Activated T-cell treated with anti-CD3 and anti-CD28 coated beads, Interleukin-2, amount 50 U/mL, for 24 hours (primary cell): ENCODE measurements around the gene PKD2.
A peak's percentile ranks its signal among the peaks of the same experiment; 100 is the strongest.

Source experiments
- DNase-seq: peaks from one replicate; pipeline ENCODE4 v3.0.0-alpha.2; 2020
- H3K27ac Mint-ChIP-seq: 2 replicates; pipeline ENCODE4 v1.8.0; 2020; ENCODE audit warnings: mild to moderate bottlenecking, mixed read lengths
- H3K27me3 Mint-ChIP-seq: 2 replicates; pipeline ENCODE4 v1.8.0; 2020; ENCODE audit warnings: mixed read lengths
- H3K36me3 Mint-ChIP-seq: 2 replicates; pipeline ENCODE4 v1.8.0; 2020; ENCODE audit warnings: low read depth, mixed read lengths
- H3K4me1 Mint-ChIP-seq: 2 replicates; pipeline ENCODE4 v1.8.0; 2020; ENCODE audit warnings: low read depth, mixed read lengths
- H3K4me3 Mint-ChIP-seq: 2 replicates; pipeline ENCODE4 v1.8.0; 2020; ENCODE audit warnings: mild to moderate bottlenecking, moderate library complexity, mixed read lengths
- H3K9me3 Mint-ChIP-seq: 2 replicates; pipeline ENCODE4 v1.8.0; 2020; ENCODE audit warnings: mixed read lengths

PKD2 gene

DNA sequence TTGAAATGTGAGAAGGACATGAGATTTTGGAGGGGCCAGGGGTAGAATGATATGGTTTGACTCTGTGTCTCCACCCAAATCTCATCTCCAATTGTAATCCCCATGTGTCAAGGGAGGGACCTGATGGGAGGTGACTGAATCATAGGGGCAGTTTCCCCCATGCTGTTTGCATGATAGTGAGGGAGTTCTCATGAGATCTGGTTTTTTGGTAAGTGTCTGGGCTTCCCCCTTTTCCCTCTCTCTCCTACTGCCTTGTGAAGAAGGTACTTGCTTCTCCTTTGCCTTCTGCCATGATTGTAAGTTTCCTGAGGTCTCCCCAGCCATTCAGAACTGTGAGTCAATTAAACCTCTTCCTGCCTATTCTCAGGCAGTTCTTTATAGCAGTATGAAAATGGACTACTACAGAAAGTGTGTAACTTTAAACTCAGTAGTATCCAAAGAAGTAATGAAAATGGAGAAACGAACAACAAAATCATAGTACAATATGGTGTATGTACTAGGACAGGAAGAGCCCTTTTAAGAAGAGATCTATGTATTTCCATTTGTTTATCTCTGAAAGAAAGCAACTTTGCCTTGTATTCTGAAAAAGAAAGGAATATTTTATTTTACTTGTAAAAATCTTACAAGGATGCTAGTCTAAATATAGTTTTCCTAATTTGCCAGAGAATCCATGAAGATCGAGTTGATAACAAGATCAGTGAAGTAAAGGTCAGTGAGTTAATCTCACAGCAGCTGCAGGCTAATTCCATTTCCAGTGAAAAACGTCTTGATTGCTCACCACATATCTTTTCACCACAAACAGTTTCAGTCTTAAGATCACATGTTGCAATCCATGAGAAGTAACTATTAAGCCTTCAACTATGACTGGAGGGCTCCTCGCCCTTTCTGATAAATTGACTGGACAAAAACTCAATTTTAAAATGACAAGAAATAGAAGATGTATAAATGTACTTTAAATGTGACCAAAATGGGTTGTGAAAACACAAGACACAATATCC, 20.5 kb downstream of the PKD2 start:
- Mint-ChIP-seq H3K9me3 (peaks cover 18% of the 10 kb centered on the region), H3K27me3 (no peaks in the 10 kb centered on the region), H3K27ac (peak overlapping the region; percentile 80), H3K4me1 (peaks cover 25% of the 10 kb centered on the region), H3K36me3 (peaks cover 57% of the 10 kb centered on the region), H3K4me3 (no peak overlapping the region)
- no peak for DNase-seq

DNA sequence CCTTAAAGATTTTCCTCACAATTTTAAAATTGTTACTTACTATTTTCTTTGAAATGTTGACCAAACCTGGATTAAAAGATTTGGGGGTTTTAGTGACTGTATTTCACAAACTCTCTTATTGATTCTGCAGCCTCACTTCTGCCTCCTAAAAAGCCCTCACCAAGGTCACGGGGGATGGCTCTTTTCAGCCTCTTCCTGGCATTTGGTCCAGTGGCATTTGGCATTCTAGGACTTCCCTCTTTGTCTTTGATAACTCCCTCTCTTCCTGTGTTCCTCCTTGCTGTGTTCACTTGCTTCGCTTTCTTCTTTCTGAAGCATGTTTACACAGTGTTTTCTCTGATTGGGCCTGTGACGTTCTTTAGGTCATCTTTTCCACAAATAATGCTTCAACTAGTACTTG, 21.5 kb downstream of the PKD2 start:
- Mint-ChIP-seq H3K36me3 (peaks cover 48% of the 10 kb centered on the region), H3K27ac (peak overlapping the region; percentile 16), H3K4me3 (no peak overlapping the region), H3K9me3 (peaks cover 18% of the 10 kb centered on the region), H3K4me1 (peaks cover 25% of the 10 kb centered on the region), H3K27me3 (no peaks in the 10 kb centered on the region)
- no peak for DNase-seq

GRCh38 chr4:88029556-88029955, 22.1 kb downstream of the PKD2 start:
- no peak for DNase-seq
- Mint-ChIP-seq H3K9me3 (peaks cover 18% of the 10 kb centered on the region), H3K36me3 (peaks cover 44% of the 10 kb centered on the region), H3K27ac (peak overlapping the region; percentile 3), H3K4me3 (no peak overlapping the region), H3K27me3 (no peaks in the 10 kb centered on the region), H3K4me1 (peaks cover 25% of the 10 kb centered on the region)

- no peak for DNase-seq
- peaks cover 17% of the 10 kb centered on the region for H3K9me3 Mint-ChIP-seq
- H3K4me1 Mint-ChIP-seq: peaks cover 25% of the 10 kb centered on the region
- H3K27me3 Mint-ChIP-seq: no peaks in the 10 kb centered on the region
- no peak overlapping the region for H3K4me3 Mint-ChIP-seq
- no peak overlapping the region for H3K27ac Mint-ChIP-seq
- peaks cover 39% of the 10 kb centered on the region for H3K36me3 Mint-ChIP-seq
Measured at GRCh38 chr4:88030565-88031310, 23.3 kb downstream of the PKD2 start.

DNA sequence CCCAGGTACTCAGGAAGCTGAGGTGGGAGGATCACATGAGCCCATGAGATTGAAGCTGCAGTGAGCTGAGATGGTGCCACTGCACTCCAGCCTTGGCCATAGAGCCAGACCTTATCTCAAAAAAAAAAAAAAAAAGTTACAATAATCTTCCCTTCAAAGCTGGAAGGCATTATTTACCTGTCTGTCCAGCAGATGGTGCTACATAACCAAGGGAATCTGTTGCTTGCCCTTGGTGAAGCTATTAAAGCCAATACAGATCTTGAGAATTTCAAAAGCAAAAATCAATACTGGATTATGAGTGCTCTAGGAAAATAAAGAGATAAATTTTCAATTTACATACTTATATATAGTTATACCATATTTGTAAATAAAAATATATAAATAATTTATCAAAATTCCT, 25.9 kb downstream of the PKD2 start:
- peaks cover 36% of the 10 kb centered on the region for H3K36me3 Mint-ChIP-seq
- no peak overlapping the region for H3K27ac Mint-ChIP-seq
- no peaks in the 10 kb centered on the region for H3K9me3 Mint-ChIP-seq
- no peaks in the 10 kb centered on the region for H3K27me3 Mint-ChIP-seq
- H3K4me3 Mint-ChIP-seq: no peak overlapping the region
- H3K4me1 Mint-ChIP-seq: peaks cover 8% of the 10 kb centered on the region
- DNase-seq: no peak

DNA sequence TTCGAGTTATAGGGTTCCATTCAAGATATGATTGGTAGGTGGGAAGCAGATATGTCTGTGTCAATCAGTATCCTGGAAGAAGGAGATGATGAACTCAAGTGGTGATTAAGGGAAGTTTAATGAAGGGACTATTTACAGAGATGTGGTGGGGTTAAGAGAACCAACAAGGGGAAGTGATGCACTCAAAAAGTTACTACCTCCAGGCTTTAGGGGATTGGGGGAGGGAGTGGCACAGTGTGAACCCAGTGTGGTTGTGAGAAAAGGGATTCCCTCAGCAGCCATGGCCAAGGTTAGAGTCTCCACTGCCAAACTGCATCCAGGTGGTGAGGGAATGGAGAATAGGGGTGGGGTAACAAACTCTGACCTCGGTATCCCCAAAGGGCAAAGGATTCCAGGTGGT, 27.9 kb downstream of the PKD2 start:
- H3K9me3 Mint-ChIP-seq: no peaks in the 10 kb centered on the region
- peaks cover 39% of the 10 kb centered on the region for H3K36me3 Mint-ChIP-seq
- H3K27me3 Mint-ChIP-seq: no peaks in the 10 kb centered on the region
- no peak overlapping the region for H3K27ac Mint-ChIP-seq
- no peak for DNase-seq
- no peak overlapping the region for H3K4me3 Mint-ChIP-seq
- no peaks in the 10 kb centered on the region for H3K4me1 Mint-ChIP-seq

- H3K27ac Mint-ChIP-seq: no peak overlapping the region
- H3K36me3 Mint-ChIP-seq: peaks cover 33% of the 10 kb centered on the region
- H3K4me1 Mint-ChIP-seq: no peaks in the 10 kb centered on the region
- H3K4me3 Mint-ChIP-seq: no peak overlapping the region
- no peak for DNase-seq
- no peaks in the 10 kb centered on the region for H3K9me3 Mint-ChIP-seq
- H3K27me3 Mint-ChIP-seq: no peaks in the 10 kb centered on the region
Measured at GRCh38 chr4:88037447-88037846, 30.0 kb downstream of the PKD2 start.

DNA sequence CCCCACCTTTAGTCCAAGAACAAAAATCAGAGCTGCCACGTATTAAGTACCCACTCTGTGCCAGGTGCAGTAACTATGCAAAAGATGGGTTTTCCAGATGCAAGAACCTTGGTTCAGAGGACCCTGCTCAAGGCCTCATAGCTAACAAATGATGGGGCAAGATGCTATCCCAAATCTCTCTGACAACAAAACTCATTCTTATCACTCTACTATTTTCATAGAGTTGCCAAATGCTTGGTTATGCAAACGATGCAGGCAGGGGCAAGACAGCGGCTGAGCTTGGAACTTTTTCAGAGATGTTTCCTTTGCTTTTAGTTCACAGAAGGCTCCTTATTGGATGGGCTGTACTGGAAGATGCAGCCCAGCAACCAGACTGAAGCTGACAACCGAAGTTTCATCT, 30.5 kb downstream of the PKD2 start:
- H3K9me3 Mint-ChIP-seq: no peaks in the 10 kb centered on the region
- no peaks in the 10 kb centered on the region for H3K4me1 Mint-ChIP-seq
- H3K36me3 Mint-ChIP-seq: peaks cover 33% of the 10 kb centered on the region
- no peak overlapping the region for H3K4me3 Mint-ChIP-seq
- no peak overlapping the region for H3K27ac Mint-ChIP-seq
- DNase-seq: no peak
- H3K27me3 Mint-ChIP-seq: no peaks in the 10 kb centered on the region

GRCh38 chr4:88040707-88041106, 33.3 kb downstream of the PKD2 start:
- Mint-ChIP-seq H3K27ac (no peak overlapping the region), H3K4me3 (no peak overlapping the region), H3K36me3 (peaks cover 46% of the 10 kb centered on the region), H3K9me3 (no peaks in the 10 kb centered on the region), H3K4me1 (no peaks in the 10 kb centered on the region), H3K27me3 (no peaks in the 10 kb centered on the region)
- DNase-seq: no peak

GRCh38 chr4:88041626-88042025, 34.2 kb downstream of the PKD2 start:
- no peaks in the 10 kb centered on the region for H3K4me1 Mint-ChIP-seq
- no peak for DNase-seq
- peaks cover 48% of the 10 kb centered on the region for H3K36me3 Mint-ChIP-seq
- no peak overlapping the region for H3K4me3 Mint-ChIP-seq
- no peaks in the 10 kb centered on the region for H3K9me3 Mint-ChIP-seq
- no peaks in the 10 kb centered on the region for H3K27me3 Mint-ChIP-seq
- H3K27ac Mint-ChIP-seq: no peak overlapping the region

GRCh38 chr4:88043001-88043400, 35.6 kb downstream of the PKD2 start:
- Mint-ChIP-seq H3K9me3 (no peaks in the 10 kb centered on the region), H3K36me3 (peaks cover 45% of the 10 kb centered on the region), H3K4me1 (no peaks in the 10 kb centered on the region), H3K27me3 (no peaks in the 10 kb centered on the region), H3K27ac (no peak overlapping the region), H3K4me3 (no peak overlapping the region)
- no peak for DNase-seq

- Mint-ChIP-seq H3K27me3 (no peaks in the 10 kb centered on the region), H3K4me3 (no peak overlapping the region), H3K9me3 (no peaks in the 10 kb centered on the region), H3K4me1 (no peaks in the 10 kb centered on the region), H3K36me3 (peaks cover 38% of the 10 kb centered on the region), H3K27ac (no peak overlapping the region)
- DNase-seq: no peak
Measured at GRCh38 chr4:88043586-88044340, 36.3 kb downstream of the PKD2 start.

DNA sequence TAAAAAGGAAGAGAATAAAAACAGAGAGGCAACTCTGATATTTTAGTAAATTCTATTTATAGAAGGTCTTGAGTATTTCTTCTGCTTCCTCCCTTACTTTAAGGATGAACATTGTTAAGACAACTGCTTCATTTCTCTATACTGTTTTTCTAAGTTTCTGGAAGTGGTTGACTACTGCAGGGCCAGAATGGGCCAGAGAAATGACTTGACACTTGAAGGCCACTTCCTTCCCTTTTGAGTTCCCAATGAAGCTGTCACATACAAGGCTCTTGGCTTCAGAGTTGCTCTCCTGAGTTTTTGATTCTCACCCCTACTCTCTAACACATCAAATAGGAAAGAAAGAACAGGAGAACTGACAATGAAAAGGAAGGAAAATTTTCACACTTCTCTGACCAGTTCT, 37.6 kb downstream of the PKD2 start:
- Mint-ChIP-seq H3K27me3 (no peaks in the 10 kb centered on the region), H3K27ac (no peak overlapping the region), H3K36me3 (peaks cover 34% of the 10 kb centered on the region), H3K4me1 (no peaks in the 10 kb centered on the region), H3K4me3 (no peak overlapping the region), H3K9me3 (no peaks in the 10 kb centered on the region)
- DNase-seq: no peak

- Mint-ChIP-seq H3K9me3 (no peaks in the 10 kb centered on the region), H3K4me1 (no peaks in the 10 kb centered on the region), H3K27me3 (no peaks in the 10 kb centered on the region), H3K36me3 (peaks cover 38% of the 10 kb centered on the region), H3K27ac (no peak overlapping the region), H3K4me3 (no peak overlapping the region)
- no peak for DNase-seq
Measured at GRCh38 chr4:88054229-88054628, 46.8 kb downstream of the PKD2 start.
